ENCODE data around the gene ZNF281. TPM values are rescaled to one million over a fixed set of nuclear protein-coding genes. Genes with fewer than 3 reads are reported as not detected.

ZNF281 gene
- total RNA-seq, 1 donor from 2014 or later: 36.2 TPM

DNA sequence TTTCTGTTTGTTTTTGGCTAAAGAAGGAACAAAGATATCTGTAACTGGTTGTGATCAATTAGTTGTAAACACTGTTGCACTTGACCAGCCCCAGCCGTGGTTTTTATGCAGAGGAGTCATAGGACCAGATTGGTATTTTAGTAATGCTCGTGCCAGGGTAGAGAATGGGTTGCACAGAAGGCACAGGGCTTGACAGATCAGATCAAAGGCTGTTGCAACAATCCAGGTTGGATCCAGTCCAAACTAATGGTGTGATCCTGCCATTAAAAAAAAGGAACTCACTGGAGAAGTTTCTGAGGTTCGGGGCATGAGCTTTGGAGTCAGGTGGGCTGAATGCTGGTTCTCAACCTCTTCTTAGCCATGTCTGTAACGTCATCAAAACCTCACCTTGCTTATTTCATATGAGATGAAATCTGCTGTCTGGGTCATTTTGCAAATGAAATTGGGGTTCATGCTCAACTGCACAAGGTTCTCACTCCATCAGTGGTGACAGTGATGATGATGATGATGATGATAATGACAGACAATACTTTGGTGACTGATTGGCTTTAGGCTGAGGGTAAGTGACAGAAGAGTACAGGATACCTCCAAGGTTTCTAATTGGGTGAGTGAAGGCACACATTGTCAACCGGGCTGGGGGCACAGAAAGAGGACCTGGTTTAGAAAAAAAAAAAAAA is 43.1 kb downstream of the ZNF281 start:
- FAIRE-seq (no peak), DNase-seq (ENCODE audit: low read depth) (no peak)
- Histone ChIP-seq H3K36me3 (ENCODE audit: insufficient read depth, low read length) (peaks cover 3% of the 10 kb centered on the region), H3K9me3 (ENCODE audit: insufficient read depth, low read depth, low read length) (no peaks in the 10 kb centered on the region), H3K4me3 (ENCODE audit: insufficient read depth, low read depth, low read length) (no peak overlapping the region), H2AFZ (ENCODE audit: low read depth, low read length) (no peak overlapping the region), H3K79me2 (ENCODE audit: insufficient read depth, low read length) (no peaks in the 10 kb centered on the region), H3K27ac (ENCODE audit: low read depth, low read length) (no peak overlapping the region), H4K20me1 (ENCODE audit: insufficient read depth, low read length) (no peaks in the 10 kb centered on the region), H3K4me1 (ENCODE audit: insufficient read depth, low read length) (peaks cover 33% of the 10 kb centered on the region), H3K27me3 (ENCODE audit: insufficient read depth, low read length) (no peaks in the 10 kb centered on the region), H3K9ac (ENCODE audit: low read length) (no peak overlapping the region), H3K4me2 (ENCODE audit: low read length) (no peak overlapping the region)
- Mint-ChIP-seq H3K27ac (ENCODE audit: unreplicated experiment) (peak overlapping the region; percentile 86), H3K27me3 (ENCODE audit: low read depth, unreplicated experiment) (no peaks in the 10 kb centered on the region), H3K4me3 (ENCODE audit: unreplicated experiment) (no peak overlapping the region), H3K4me1 (ENCODE audit: low read depth, unreplicated experiment) (peaks cover 65% of the 10 kb centered on the region), H3K9me3 (ENCODE audit: unreplicated experiment) (no peaks in the 10 kb centered on the region), H3K36me3 (ENCODE audit: low read depth, unreplicated experiment) (peaks cover 3% of the 10 kb centered on the region)
- TF ChIP-seq EZH2 (IDR thresholded peaks at IDR 0.05; ENCODE audit: insufficient read depth, low read length) (no peak), CTCF (IDR thresholded peaks at IDR 0.05; ENCODE audit: insufficient read depth, low read depth, low read length) (no peak)

DNA sequence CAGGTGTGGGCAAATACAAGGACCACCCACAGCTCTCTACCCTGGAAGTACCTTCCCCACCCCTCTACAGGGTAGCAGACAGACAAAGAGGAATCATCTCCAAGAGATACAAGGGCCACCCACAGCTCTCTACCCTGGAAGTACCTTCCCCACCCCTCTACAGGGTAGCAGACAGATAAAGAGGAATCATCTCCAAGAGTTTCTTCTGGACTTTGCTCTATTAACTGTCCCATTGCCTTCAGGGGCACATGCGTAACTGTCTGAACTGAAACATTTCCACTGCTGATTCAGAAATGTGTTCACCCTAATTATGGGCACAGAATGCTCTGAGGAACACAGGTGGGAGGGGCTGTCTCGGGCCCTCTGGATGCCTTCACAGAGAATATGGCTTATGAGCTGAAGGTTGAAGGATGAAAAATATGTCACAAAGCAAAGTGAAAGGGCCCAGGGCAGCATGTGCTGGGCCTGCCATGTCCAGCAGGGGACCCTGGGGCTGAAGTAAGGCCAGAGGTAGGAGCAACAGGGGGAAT is 43.9 kb downstream of the ZNF281 start:
- DNase-seq (ENCODE audit: low read depth) (no peak), FAIRE-seq (no peak)
- Histone ChIP-seq H3K27me3 (ENCODE audit: insufficient read depth, low read length) (no peaks in the 10 kb centered on the region), H3K9ac (ENCODE audit: low read length) (no peak overlapping the region), H3K36me3 (ENCODE audit: insufficient read depth, low read length) (peaks cover 3% of the 10 kb centered on the region), H3K4me2 (ENCODE audit: low read length) (no peak overlapping the region), H2AFZ (ENCODE audit: low read depth, low read length) (no peak overlapping the region), H3K9me3 (ENCODE audit: insufficient read depth, low read depth, low read length) (no peaks in the 10 kb centered on the region), H4K20me1 (ENCODE audit: insufficient read depth, low read length) (no peaks in the 10 kb centered on the region), H3K79me2 (ENCODE audit: insufficient read depth, low read length) (no peaks in the 10 kb centered on the region), H3K27ac (ENCODE audit: low read depth, low read length) (no peak overlapping the region), H3K4me3 (ENCODE audit: insufficient read depth, low read depth, low read length) (no peak overlapping the region), H3K4me1 (ENCODE audit: insufficient read depth, low read length) (peaks cover 33% of the 10 kb centered on the region)
- TF ChIP-seq CTCF (IDR thresholded peaks at IDR 0.05; ENCODE audit: insufficient read depth, low read depth, low read length) (no peak), EZH2 (IDR thresholded peaks at IDR 0.05; ENCODE audit: insufficient read depth, low read length) (no peak)
- no peaks in the 10 kb centered on the region for H3K9me3 Mint-ChIP-seq (ENCODE audit: unreplicated experiment)
- no peaks in the 10 kb centered on the region for H3K27me3 Mint-ChIP-seq (ENCODE audit: low read depth, unreplicated experiment)
- no peak overlapping the region for H3K4me3 Mint-ChIP-seq (ENCODE audit: unreplicated experiment)
- peak overlapping the region; percentile 83 for H3K27ac Mint-ChIP-seq (ENCODE audit: unreplicated experiment)
- peaks cover 3% of the 10 kb centered on the region for H3K36me3 Mint-ChIP-seq (ENCODE audit: low read depth, unreplicated experiment)
- peaks cover 61% of the 10 kb centered on the region for H3K4me1 Mint-ChIP-seq (ENCODE audit: low read depth, unreplicated experiment)

DNA sequence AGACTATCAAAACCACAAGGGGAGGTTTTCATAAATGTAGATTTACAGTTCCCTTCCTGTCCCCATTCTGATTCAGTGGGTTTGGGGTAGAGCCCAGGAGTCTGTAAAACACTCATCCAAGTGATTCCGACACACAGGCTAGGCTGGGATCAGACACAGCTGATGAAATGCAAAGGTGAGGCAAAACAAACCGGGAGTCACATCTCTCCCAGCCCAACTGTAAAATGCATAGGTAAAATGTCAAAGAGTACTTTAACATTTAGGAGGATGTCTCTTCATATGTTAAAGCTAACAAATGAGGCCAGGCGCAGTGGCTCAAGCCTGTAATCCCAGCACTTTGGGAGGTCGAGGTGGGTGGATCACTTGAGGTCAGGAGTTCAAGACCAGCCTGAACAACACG is 45.0 kb downstream of the ZNF281 start:
- H3K36me3 Mint-ChIP-seq (ENCODE audit: low read depth, unreplicated experiment): peaks cover 3% of the 10 kb centered on the region
- Histone ChIP-seq H3K27me3 (ENCODE audit: insufficient read depth, low read length) (no peaks in the 10 kb centered on the region), H3K4me3 (ENCODE audit: insufficient read depth, low read depth, low read length) (no peak overlapping the region), H3K79me2 (ENCODE audit: insufficient read depth, low read length) (no peaks in the 10 kb centered on the region), H3K36me3 (ENCODE audit: insufficient read depth, low read length) (peaks cover 3% of the 10 kb centered on the region), H2AFZ (ENCODE audit: low read depth, low read length) (no peak overlapping the region), H3K9ac (ENCODE audit: low read length) (peak overlapping the region; percentile 51), H3K4me2 (ENCODE audit: low read length) (peak overlapping the region; percentile 35), H3K9me3 (ENCODE audit: insufficient read depth, low read depth, low read length) (no peaks in the 10 kb centered on the region), H3K4me1 (ENCODE audit: insufficient read depth, low read length) (peaks cover 39% of the 10 kb centered on the region), H3K27ac (ENCODE audit: low read depth, low read length) (peak overlapping the region; percentile 11), H4K20me1 (ENCODE audit: insufficient read depth, low read length) (no peaks in the 10 kb centered on the region)
- DNase-seq (ENCODE audit: low read depth): peak; percentile 68
- no peak for TF ChIP-seq CTCF (IDR thresholded peaks at IDR 0.05; ENCODE audit: insufficient read depth, low read depth, low read length)
- TF ChIP-seq EZH2 (IDR thresholded peaks at IDR 0.05; ENCODE audit: insufficient read depth, low read length): no peak
- no peak for FAIRE-seq
- no peak overlapping the region for H3K4me3 Mint-ChIP-seq (ENCODE audit: unreplicated experiment)
- H3K27me3 Mint-ChIP-seq (ENCODE audit: low read depth, unreplicated experiment): no peaks in the 10 kb centered on the region
- H3K9me3 Mint-ChIP-seq (ENCODE audit: unreplicated experiment): no peaks in the 10 kb centered on the region
- peak overlapping the region; percentile 79 for H3K27ac Mint-ChIP-seq (ENCODE audit: unreplicated experiment)
- peaks cover 60% of the 10 kb centered on the region for H3K4me1 Mint-ChIP-seq (ENCODE audit: low read depth, unreplicated experiment)
